GM12891 (cell line): Measurements from ENCODE around the gene EVA1A.

Experiments used
- POLR2A ChIP-seq: IDR thresholded peaks from 2 replicates; pipeline ENCODE4 v1.6.1; 2011; ENCODE audit warnings: low read depth, low read length, control low read depth
- POLR2AphosphoS5 ChIP-seq: IDR thresholded peaks from 2 replicates; pipeline ENCODE4 v1.6.1; 2011; ENCODE audit warnings: low read depth, low read length, control low read depth
- SPI1 ChIP-seq: IDR thresholded peaks from 2 replicates; pipeline ENCODE4 v1.6.1; 2011; ENCODE audit warnings: low read depth, low read length, control low read depth

DNA sequence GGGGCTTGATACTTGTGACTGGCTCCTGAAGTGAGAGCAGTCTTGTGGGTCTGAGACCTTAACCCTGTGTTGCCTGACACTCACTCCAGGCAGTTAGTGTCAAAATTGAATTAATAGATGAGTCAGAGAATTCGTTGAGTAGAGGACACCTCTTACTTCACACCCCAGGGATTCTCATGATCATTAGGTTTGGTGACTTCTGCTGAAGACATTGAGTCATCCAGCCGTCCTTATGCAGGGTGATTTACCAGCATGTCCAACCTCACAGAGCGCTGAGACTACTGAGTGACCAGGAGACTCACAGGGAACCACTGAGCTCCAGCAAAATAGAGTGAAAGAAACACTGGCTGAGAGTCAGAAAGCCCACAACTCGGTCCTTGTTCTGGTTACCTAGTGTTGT is 36.0 kb upstream of the EVA1A start:
- TF ChIP-seq POLR2A, result no peak
- no peak for TF ChIP-seq POLR2AphosphoS5
- no peak for TF ChIP-seq SPI1
